ENCODE data around the gene SRA1. TPM values are rescaled to one million over a fixed set of nuclear protein-coding genes. Genes with fewer than 3 reads are reported as not detected.

SRA1 gene
- total RNA-seq, 1 experiment from 2014 or later = 37.8 TPM

- POLR2A ChIA-PET = no interaction called here
Observed at GRCh38 chr5:140542972-140543371, 14.3 kb downstream of the SRA1 start.

GRCh38 chr5:140540227-140540626 is 17.0 kb downstream of the SRA1 start:
- no peak overlapping the region for H3K27ac Mint-ChIP-seq
- no peaks in the 10 kb centered on the region for H3K4me1 Mint-ChIP-seq
- H3K9me3 Mint-ChIP-seq = no peaks in the 10 kb centered on the region
- DNase-seq (ENCODE audit: low spot score) (no peak), ATAC-seq (no peak)
- POLR2A ChIA-PET = no interaction called here
- no peak overlapping the region for H3K4me3 Mint-ChIP-seq
- no peak for TF ChIP-seq CREM (CRISPR knock-in tag; IDR thresholded peaks at IDR 0.05)
- no peak for TF ChIP-seq TEAD1 (CRISPR knock-in tag; IDR thresholded peaks at IDR 0.05)
- TF ChIP-seq JUN (CRISPR knock-in tag; IDR thresholded peaks at IDR 0.05) = no peak
- TF ChIP-seq GRHL2 (CRISPR knock-in tag; IDR thresholded peaks at IDR 0.05; ENCODE audit: insufficient replicate concordance, severe bottlenecking) = no peak
- TF ChIP-seq, protein P1, sequence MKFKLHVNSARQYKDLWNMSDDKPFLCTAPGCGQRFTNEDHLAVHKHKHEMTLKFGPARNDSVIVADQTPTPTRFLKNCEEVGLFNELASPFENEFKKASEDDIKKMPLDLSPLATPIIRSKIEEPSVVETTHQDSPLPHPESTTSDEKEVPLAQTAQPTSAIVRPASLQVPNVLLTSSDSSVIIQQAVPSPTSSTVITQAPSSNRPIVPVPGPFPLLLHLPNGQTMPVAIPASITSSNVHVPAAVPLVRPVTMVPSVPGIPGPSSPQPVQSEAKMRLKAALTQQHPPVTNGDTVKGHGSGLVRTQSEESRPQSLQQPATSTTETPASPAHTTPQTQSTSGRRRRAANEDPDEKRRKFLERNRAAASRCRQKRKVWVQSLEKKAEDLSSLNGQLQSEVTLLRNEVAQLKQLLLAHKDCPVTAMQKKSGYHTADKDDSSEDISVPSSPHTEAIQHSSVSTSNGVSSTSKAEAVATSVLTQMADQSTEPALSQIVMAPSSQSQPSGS (CRISPR knock-in tag; IDR thresholded peaks at IDR 0.05; ENCODE audit: borderline replicate concordance, low read depth) = no peak
- TF ChIP-seq EMX1 (CRISPR knock-in tag; IDR thresholded peaks at IDR 0.05) = no peak
- no peak for TF ChIP-seq SMAD4 (CRISPR knock-in tag; IDR thresholded peaks at IDR 0.05)
- no peak for TF ChIP-seq RORB (CRISPR knock-in tag; IDR thresholded peaks at IDR 0.05)
- TF ChIP-seq ZNF317 (CRISPR knock-in tag; IDR thresholded peaks at IDR 0.05; ENCODE audit: borderline replicate concordance, low read depth) = no peak
- no peak for TF ChIP-seq ZBTB43 (CRISPR knock-in tag; IDR thresholded peaks at IDR 0.05)
- no peak for TF ChIP-seq ZNF396 (CRISPR knock-in tag; IDR thresholded peaks at IDR 0.05; ENCODE audit: borderline replicate concordance)
- no peak for TF ChIP-seq ZNF423 (CRISPR knock-in tag; IDR thresholded peaks at IDR 0.05)
- TF ChIP-seq, protein P2, sequence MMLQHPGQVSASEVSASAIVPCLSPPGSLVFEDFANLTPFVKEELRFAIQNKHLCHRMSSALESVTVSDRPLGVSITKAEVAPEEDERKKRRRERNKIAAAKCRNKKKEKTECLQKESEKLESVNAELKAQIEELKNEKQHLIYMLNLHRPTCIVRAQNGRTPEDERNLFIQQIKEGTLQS (CRISPR knock-in tag; conservative IDR thresholded peaks at IDR 0.05) = no peak
- TF ChIP-seq, protein P3, sequence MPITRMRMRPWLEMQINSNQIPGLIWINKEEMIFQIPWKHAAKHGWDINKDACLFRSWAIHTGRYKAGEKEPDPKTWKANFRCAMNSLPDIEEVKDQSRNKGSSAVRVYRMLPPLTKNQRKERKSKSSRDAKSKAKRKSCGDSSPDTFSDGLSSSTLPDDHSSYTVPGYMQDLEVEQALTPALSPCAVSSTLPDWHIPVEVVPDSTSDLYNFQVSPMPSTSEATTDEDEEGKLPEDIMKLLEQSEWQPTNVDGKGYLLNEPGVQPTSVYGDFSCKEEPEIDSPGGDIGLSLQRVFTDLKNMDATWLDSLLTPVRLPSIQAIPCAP (CRISPR knock-in tag; IDR thresholded peaks at IDR 0.05) = no peak
- no peak for TF ChIP-seq ERG (CRISPR knock-in tag; IDR thresholded peaks at IDR 0.05)
- TF ChIP-seq, protein P4, sequence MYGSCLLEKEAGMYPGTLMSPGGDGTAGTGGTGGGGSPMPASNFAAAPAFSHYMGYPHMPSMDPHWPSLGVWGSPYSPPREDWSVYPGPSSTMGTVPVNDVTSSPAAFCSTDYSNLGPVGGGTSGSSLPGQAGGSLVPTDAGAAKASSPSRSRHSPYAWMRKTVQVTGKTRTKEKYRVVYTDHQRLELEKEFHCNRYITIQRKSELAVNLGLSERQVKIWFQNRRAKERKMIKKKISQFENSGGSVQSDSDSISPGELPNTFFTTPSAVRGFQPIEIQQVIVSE (CRISPR knock-in tag; IDR thresholded peaks at IDR 0.05; ENCODE audit: borderline replicate concordance) = no peak
- no peak for TF ChIP-seq ZNF671 (CRISPR knock-in tag; IDR thresholded peaks at IDR 0.05)
- no peak for TF ChIP-seq SMAD3 (CRISPR knock-in tag; IDR thresholded peaks at IDR 0.05; ENCODE audit: borderline replicate concordance)
- H3K36me3 Mint-ChIP-seq = peaks cover 64% of the 10 kb centered on the region
- CTCF ChIA-PET = no interaction called here
- no peaks in the 10 kb centered on the region for H3K27me3 Mint-ChIP-seq (ENCODE audit: low read depth)

More at GRCh38 chr5:140542972-140543371, 14.3 kb downstream of the SRA1 start:
- Mint-ChIP-seq H3K27me3 (ENCODE audit: low read depth) (no peaks in the 10 kb centered on the region), H3K27ac (no peak overlapping the region), H3K4me3 (no peak overlapping the region), H3K4me1 (peaks cover 12% of the 10 kb centered on the region), H3K36me3 (peaks cover 48% of the 10 kb centered on the region), H3K9me3 (no peaks in the 10 kb centered on the region)
- TF ChIP-seq ESRRA (CRISPR knock-in tag; IDR thresholded peaks at IDR 0.05; ENCODE audit: borderline replicate concordance) = no peak
- CTCF ChIA-PET = no interaction called here
- no peak for ATAC-seq
- no peak for DNase-seq (ENCODE audit: low spot score)
